Liver (tissue), 9 donors: Measurements from ENCODE around the gene NXPH3. TPM values are rescaled to one million over a fixed set of nuclear protein-coding genes. Genes with fewer than 3 reads are reported as not detected.

ENCODE experiments used
- DNase-seq: peaks from one replicate; pipeline ENCODE4 v3.0.0-alpha.2; 2017; ENCODE audit warnings: low spot score
- H3K27ac ChIP-seq, 2 donors: one replicate each; pipeline ENCODE4 v1.7.0; 2013; ENCODE audit warnings: inconsistent platforms in 2 of 2, low read length in 2 of 2, control low read depth in 1 of 2, low read depth in 1 of 2, mild to moderate bottlenecking in 1 of 2
- H3K27me3 ChIP-seq, 4 donors: one replicate each; pipeline versions ENCODE4 v1.6.1 to v1.7.0; 2013; ENCODE audit warnings: low read length in 3 of 4, inconsistent platforms in 1 of 4, mild to moderate bottlenecking in 1 of 4, moderate library complexity in 1 of 4; ENCODE audit not compliant: control insufficient read depth in 4 of 4, insufficient read depth in 4 of 4
- H3K36me3 ChIP-seq, 4 donors: one replicate each; pipeline versions ENCODE4 v1.6.1 to v1.7.0; 2013; ENCODE audit warnings: low read length in 3 of 4, mild to moderate bottlenecking in 3 of 4, low read depth in 1 of 4, moderate library complexity in 1 of 4; ENCODE audit not compliant: control insufficient read depth in 4 of 4, insufficient read depth in 3 of 4
- H3K4me1 ChIP-seq, 4 donors: one replicate each; pipeline versions ENCODE4 v1.6.1 to v1.7.0; 2013; ENCODE audit warnings: low read length in 3 of 4, mild to moderate bottlenecking in 3 of 4, moderate library complexity in 1 of 4; ENCODE audit not compliant: control insufficient read depth in 4 of 4, insufficient read depth in 4 of 4
- H3K4me3 ChIP-seq, 3 donors: one replicate each; pipeline versions ENCODE4 v1.6.1 to v1.7.0; 2013; ENCODE audit warnings: low read length in 3 of 3, control low read depth in 1 of 3, low read depth in 1 of 3, mild to moderate bottlenecking in 1 of 3
- H3K9ac ChIP-seq, 2 donors: one replicate each; pipeline ENCODE4 v1.7.0; 2013; ENCODE audit warnings: low read length in 2 of 2, mild to moderate bottlenecking in 2 of 2, moderate library complexity in 2 of 2, control low read depth in 1 of 2, low read depth in 1 of 2
- H3K9me3 ChIP-seq, 4 donors: one replicate each; pipeline versions ENCODE4 v1.6.1 to v1.7.0; 2013; ENCODE audit warnings: low read length in 3 of 4; ENCODE audit not compliant: control insufficient read depth in 4 of 4
- ATF3 ChIP-seq: IDR thresholded peaks from 2 replicates; pipeline ENCODE4 v1.6.1; 2016; ENCODE audit warnings: antibody characterized with exemption
- CTCF ChIP-seq: fragments of 150-350 bp; IDR thresholded peaks from 2 replicates; pipeline ENCODE4 v1.5.1; 2017; ENCODE audit warnings: improper control_type of control experiment, low read depth, low read length; ENCODE audit not compliant: missing input control
- FOXA1 ChIP-seq: IDR thresholded peaks from 2 replicates; pipeline ENCODE4 v1.6.1; 2016; ENCODE audit warnings: antibody characterized with exemption
- FOXA2 ChIP-seq: IDR thresholded peaks from 2 replicates; pipeline ENCODE4 v1.6.1; 2016; ENCODE audit warnings: antibody characterized with exemption
- GABPA ChIP-seq, 2 donors: IDR thresholded peaks in 1 of 2; conservative IDR thresholded peaks in 1 of 2; 2 replicates each; pipeline ENCODE4 v1.6.1; 2016; ENCODE audit warnings: antibody characterized with exemption in 2 of 2, mild to moderate bottlenecking in 1 of 2, moderate library complexity in 1 of 2
- HNF4G ChIP-seq: IDR thresholded peaks from 2 replicates; pipeline ENCODE4 v1.6.1; 2016; ENCODE audit warnings: antibody characterized with exemption
- JUND ChIP-seq, 2 donors: IDR thresholded peaks; 2 replicates each; pipeline ENCODE4 v1.6.1; 2016; ENCODE audit warnings: antibody characterized with exemption in 2 of 2
- NR2F2 ChIP-seq: IDR thresholded peaks from 2 replicates; pipeline ENCODE4 v1.6.1; 2016; ENCODE audit warnings: antibody characterized with exemption
- RAD21 ChIP-seq, 2 donors: IDR thresholded peaks; 2 replicates each; pipeline ENCODE4 v1.6.1; 2016; ENCODE audit warnings: antibody characterized with exemption in 2 of 2, mild to moderate bottlenecking in 2 of 2
- REST ChIP-seq: IDR thresholded peaks from 2 replicates; pipeline ENCODE4 v1.6.1; 2016; ENCODE audit warnings: antibody characterized with exemption, mild to moderate bottlenecking
- SP1 ChIP-seq: IDR thresholded peaks from 2 replicates; pipeline ENCODE4 v1.6.1; 2018; ENCODE audit warnings: antibody characterized with exemption, mild to moderate bottlenecking
- TAF1 ChIP-seq: conservative IDR thresholded peaks from 2 replicates; pipeline ENCODE4 v1.6.1; 2016; ENCODE audit warnings: antibody characterized with exemption, mild to moderate bottlenecking
- YY1 ChIP-seq: IDR thresholded peaks from 2 replicates; pipeline ENCODE4 v1.6.1; 2016; ENCODE audit warnings: antibody characterized with exemption, mild to moderate bottlenecking
- ZBTB33 ChIP-seq: IDR thresholded peaks from 2 replicates; pipeline ENCODE4 v1.6.1; 2016; ENCODE audit warnings: antibody characterized with exemption
- WGBS: extraction: QIAGEN DNeasy Blood & Tissue Kit; methylation state at CpG from one replicate; pipeline ENCODE4 v1.1.7; 2013; 5-methylcytosine and 5-hydroxymethylcytosine counted together
- polyA plus RNA-seq, 2 donors: library from polyadenylated mRNA; stranded (reverse) in 1 of 2; unstranded in 1 of 2; fragments of 200-250 nt in 1 of 2; fragments of >200 nt in 1 of 2; fragmentation: Nextera tagmentation in 1 of 2; extraction: Ambion mirVana in 1 of 2; gene quantifications; one replicate each; pipeline versions ENCODE4 v1.2.1 to v1.2.3, GENCODE V29; 2013 to 2015
- total RNA-seq, 2 donors: library from RNA; depleted of rRNA; stranded (reverse); fragments of >200 nt; gene quantifications; one replicate each; pipeline ENCODE4 v1.2.3, GENCODE V29; 2014
- donor health status: healthy.
- donor health status: healthy.
- donor health status: healthy.
- donor health status: healthy.
- donor health status: healthy.

NXPH3 gene
- total and polyA plus RNA-seq, 4 donors, result 0.17 to 0.22 TPM; not detected in 2

- TF ChIP-seq FOXA2 (no peak), YY1 (no peak), RAD21 (IDR thresholded peaks at IDR 0.05) (no peak), JUND (IDR thresholded peaks at IDR 0.05) (no peak), NR2F2 (no peak), ATF3 (no peak), ZBTB33 (no peak), GABPA (IDR thresholded peaks at IDR 0.05 in 1 of 2, conservative IDR thresholded peaks at IDR 0.05 in 1 of 2) (no peak)
- no peaks in the 10 kb centered on the region for H3K4me1 ChIP-seq
- H3K27me3 ChIP-seq, result no peaks in the 10 kb centered on the region
- H3K9me3 ChIP-seq, result no peaks in the 10 kb centered on the region
- no peak for DNase-seq
- H3K4me3 ChIP-seq, result no peak overlapping the region
- H3K9ac ChIP-seq, result no peak overlapping the region
- H3K27ac ChIP-seq, result no peak overlapping the region
- H3K36me3 ChIP-seq, result peaks cover 0 to 5% (median 0%) of the 10 kb centered on the region in 4 donors
- WGBS, result 86% methylated on average over 12 of the region's 12 CpGs
These were observed 11.8 kb downstream of the NXPH3 start for GRCh38 chr17:49587366-49588073.

- DNase-seq, result no peak
- Histone ChIP-seq H3K4me3 (no peak overlapping the region), H3K9ac (no peak overlapping the region), H3K36me3 (peaks cover 0 to 5% (median 0%) of the 10 kb centered on the region in 4 donors), H3K27me3 (no peaks in the 10 kb centered on the region), H3K9me3 (no peaks in the 10 kb centered on the region), H3K4me1 (no peaks in the 10 kb centered on the region), H3K27ac (no peak overlapping the region)
- WGBS, result 94% methylated on average over 8 of the region's 8 CpGs
- no peak for TF ChIP-seq HNF4G
- no peak for TF ChIP-seq SP1
- no peak for TF ChIP-seq NR2F2
- TF ChIP-seq FOXA1, result no peak
- TF ChIP-seq JUND (IDR thresholded peaks at IDR 0.05), result no peak
- TF ChIP-seq GABPA (IDR thresholded peaks at IDR 0.05 in 1 of 2, conservative IDR thresholded peaks at IDR 0.05 in 1 of 2), result no peak
These were observed 12.6 kb downstream of the NXPH3 start for GRCh38 chr17:49588312-49588711.

- DNase-seq, result no peak
- Histone ChIP-seq H3K4me1 (no peaks in the 10 kb centered on the region), H3K9ac (no peak overlapping the region), H3K36me3 (peaks cover 0 to 5% (median 0%) of the 10 kb centered on the region in 4 donors), H3K4me3 (no peak overlapping the region), H3K9me3 (no peaks in the 10 kb centered on the region), H3K27me3 (no peaks in the 10 kb centered on the region), H3K27ac (no peak overlapping the region)
- 78% methylated on average over 8 of the region's 8 CpGs for whole genome bisulfite sequencing
- TF ChIP-seq JUND (IDR thresholded peaks at IDR 0.05), result no peak
- TF ChIP-seq REST, result no peak
- TF ChIP-seq NR2F2, result no peak
- TF ChIP-seq ZBTB33, result no peak
- no peak for TF ChIP-seq GABPA (IDR thresholded peaks at IDR 0.05 in 1 of 2, conservative IDR thresholded peaks at IDR 0.05 in 1 of 2)
- no peak for TF ChIP-seq TAF1
- no peak for TF ChIP-seq CTCF
- no peak for TF ChIP-seq FOXA2
- no peak for TF ChIP-seq ATF3
These were observed 13.3 kb downstream of the NXPH3 start for GRCh38 chr17:49588726-49589576.
